Suprapubic skin (tissue), 4 donors: ENCODE data around the gene PAK5. TPM values are rescaled to one million over a fixed set of nuclear protein-coding genes. Genes with fewer than 3 reads are reported as not detected.

ENCODE experiments used
- DNase-seq, 2 donors: peaks; one replicate each; pipeline ENCODE4 v3.0.0-alpha.2; 2019; ENCODE audit warnings: low spot score in 2 of 2
- H3K27ac ChIP-seq: fragments of 200-600 bp; sonication (generic); one replicate; pipeline ENCODE4 v1.5.1; 2019
- H3K27me3 ChIP-seq: fragments of 200-600 bp; sonication (generic); one replicate; pipeline ENCODE4 v1.5.1; 2019
- H3K36me3 ChIP-seq: fragments of 200-600 bp; sonication (generic); one replicate; pipeline ENCODE4 v1.5.1; 2019
- H3K4me1 ChIP-seq: fragments of 200-600 bp; sonication (generic); one replicate; pipeline ENCODE4 v1.5.1; 2019
- H3K4me3 ChIP-seq: fragments of 200-600 bp; sonication (generic); one replicate; pipeline ENCODE4 v1.5.1; 2019; ENCODE audit warnings: mild to moderate bottlenecking
- H3K9me3 ChIP-seq: fragments of 200-600 bp; sonication (generic); one replicate; pipeline ENCODE4 v1.5.1; 2019
- CTCF ChIP-seq, 2 donors: fragments of 200-600 bp in 1 of 2; fragments of 450-650 bp in 1 of 2; sonication (generic) in 1 of 2; IDR thresholded peaks; one replicate each; pipeline ENCODE4 v1.5.1; 2016 to 2019; ENCODE audit warnings: antibody characterized with exemption in 2 of 2, mild to moderate bottlenecking in 1 of 2, moderate library complexity in 1 of 2
- EP300 ChIP-seq: sonication (generic); formaldehyde crosslinking; IDR thresholded peaks from one replicate; pipeline ENCODE4 v1.6.1; 2017; ENCODE audit warnings: antibody characterized with exemption
- POLR2A ChIP-seq, 2 donors: fragments of 450-650 bp; IDR thresholded peaks; one replicate each; pipeline ENCODE4 v1.6.1; 2017; ENCODE audit warnings: antibody characterized with exemption in 2 of 2, mild to moderate bottlenecking in 2 of 2, moderate library complexity in 2 of 2
- POLR2AphosphoS5 ChIP-seq, 3 donors: sonication (generic); formaldehyde crosslinking; IDR thresholded peaks; one replicate each; pipeline ENCODE4 v1.6.1; 2017; ENCODE audit warnings: antibody characterized with exemption in 3 of 3
- WGBS: methylation state at CpG from one replicate; pipeline ENCODE4 v1.1.5; 2018; 5-methylcytosine and 5-hydroxymethylcytosine counted together
- total RNA-seq, 4 donors: library from RNA; depleted of rRNA; stranded (reverse); fragments of >200 nt; gene quantifications; one replicate each; pipeline ENCODE4 v1.1.0, GENCODE V29; 2016

Gene PAK5
- total RNA-seq, 4 donors from 2014 or later, result 0.10 to 0.56 (median 0.21) TPM; not detected in 1

DNA sequence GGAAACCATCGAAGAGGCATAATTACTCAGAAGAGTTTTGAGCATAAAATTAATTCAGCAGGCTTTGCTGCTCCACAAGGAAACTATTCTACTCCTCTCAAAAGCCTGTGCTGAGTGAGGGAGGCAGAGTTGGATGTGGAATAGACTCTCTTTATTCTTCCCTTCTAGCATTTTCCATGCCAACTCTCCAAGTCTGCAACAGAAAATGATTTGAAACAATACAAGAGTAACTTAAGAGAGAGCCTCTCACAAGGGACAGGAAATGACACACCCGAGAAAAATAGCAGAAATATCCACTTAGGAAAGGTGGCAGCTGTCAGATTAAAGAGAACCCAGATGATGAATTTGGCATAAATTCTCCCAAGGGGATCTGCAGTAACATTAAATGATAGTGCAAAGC, 350.8 kb downstream of the PAK5 start:
- Histone ChIP-seq H3K27ac (no peak overlapping the region), H3K4me1 (no peaks in the 10 kb centered on the region), H3K9me3 (no peaks in the 10 kb centered on the region), H3K4me3 (no peak overlapping the region), H3K27me3 (no peaks in the 10 kb centered on the region), H3K36me3 (no peaks in the 10 kb centered on the region)
- no peak for DNase-seq
- TF ChIP-seq EP300 (no peak), POLR2AphosphoS5 (IDR thresholded peaks at IDR 0.05) (no peak), CTCF (IDR thresholded peaks at IDR 0.05) (no peak), POLR2A (IDR thresholded peaks at IDR 0.05) (no peak)
- 41% methylated on average over 2 of the region's 2 CpGs for WGBS

Other genes starting within 250 kb of the PAK5 start
- 10 to 100 TPM in 1 of 4 donors, 1 to 10 TPM in 3; 3.7 to 11.0 (median 4.6) TPM for gene ANKEF1, start 195.9 kb upstream of the PAK5 start, total RNA-seq